Measurements from ENCODE around the gene TSNAX.

GRCh38 chr1:231541842-231542241 lies 13.4 kb downstream of the TSNAX start:
- TF ChIP-seq CTCF (IDR thresholded peaks at IDR 0.05) (no peak), POLR2A (IDR thresholded peaks at IDR 0.05) (no peak)

All from adrenal gland (tissue), 5 donors.